ENCODE data around the gene NR2C2. TPM values are rescaled to one million over a fixed set of nuclear protein-coding genes. Genes with fewer than 3 reads are reported as not detected.
A peak's percentile ranks its signal among the peaks of the same experiment; 100 is the strongest.

The NR2C2 gene
- total RNA-seq, 1 experiment from 2014 or later: 38.5 TPM

DNA sequence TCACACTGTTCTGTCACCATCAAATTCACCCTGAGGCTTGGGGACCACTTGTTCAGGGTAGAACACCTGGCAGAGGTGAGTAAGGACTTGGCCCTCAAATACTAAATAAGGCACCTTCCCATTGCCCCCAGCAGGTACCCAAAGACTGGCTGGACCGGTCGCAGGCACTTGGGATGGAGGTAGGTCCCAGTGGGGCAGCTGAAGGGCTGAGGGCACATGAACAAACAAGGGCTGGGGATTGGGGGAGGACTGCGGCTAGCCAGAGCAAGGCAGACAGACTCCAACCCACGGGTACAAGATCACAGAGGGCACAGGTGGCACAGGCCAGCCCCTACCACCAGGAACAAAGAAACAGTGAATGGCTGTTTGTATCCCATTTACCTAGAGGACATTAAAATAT lies 115.9 kb downstream of the NR2C2 start:
- H2BK120ac ChIP-seq (ENCODE audit: low read depth, low read length, poor library complexity, severe bottlenecking): no peak overlapping the region
- DNase-seq: no peak
- no peak overlapping the region for H3K9ac ChIP-seq (ENCODE audit: extremely low read depth, insufficient read length, low read length)
- H2BK20ac ChIP-seq (ENCODE audit: low read depth, low read length, poor library complexity, severe bottlenecking): no peak overlapping the region
- no peak overlapping the region for H2BK12ac ChIP-seq (ENCODE audit: insufficient read length, low read depth, low read length)
- Mint-ChIP-seq H3K4me3 (peak overlapping the region; percentile 97), H3K36me3 (ENCODE audit: insufficient read depth in 1 of 3, low read depth in 3 of 3) (peaks cover 33 to 42% (median 37%) of the 10 kb centered on the region in 3 experiments), H3K9me3 (peaks cover 0 to 3% of the 10 kb centered on the region in 2 experiments; a peak in 2 of 5 replicates), H3K4me1 (peaks cover 18% of the 10 kb centered on the region in 2 experiments), H3K27ac (peak overlapping the region in 1 of 3 experiments; percentile 27; a peak in 1 of 7 replicates), H3K27me3 (ENCODE audit: low read depth) (peaks cover 3% of the 10 kb centered on the region; the same call in 1 of the 2 replicates)
- no peak overlapping the region for H3K4me2 ChIP-seq (ENCODE audit: insufficient read depth, insufficient read length, low read length)
- peaks cover 12% of the 10 kb centered on the region; the same call in 1 of the 2 replicates for H3K79me2 ChIP-seq (ENCODE audit: insufficient read depth, low read length)
- peaks cover 7% of the 10 kb centered on the region for H3K23me2 ChIP-seq (ENCODE audit: insufficient read length, low read depth, low read length, poor library complexity, severe bottlenecking)
- H2BK15ac ChIP-seq (ENCODE audit: low read depth, low read length): no peak overlapping the region
- H2AFZ ChIP-seq (ENCODE audit: low read length): no peak overlapping the region
- TF ChIP-seq, protein P1, sequence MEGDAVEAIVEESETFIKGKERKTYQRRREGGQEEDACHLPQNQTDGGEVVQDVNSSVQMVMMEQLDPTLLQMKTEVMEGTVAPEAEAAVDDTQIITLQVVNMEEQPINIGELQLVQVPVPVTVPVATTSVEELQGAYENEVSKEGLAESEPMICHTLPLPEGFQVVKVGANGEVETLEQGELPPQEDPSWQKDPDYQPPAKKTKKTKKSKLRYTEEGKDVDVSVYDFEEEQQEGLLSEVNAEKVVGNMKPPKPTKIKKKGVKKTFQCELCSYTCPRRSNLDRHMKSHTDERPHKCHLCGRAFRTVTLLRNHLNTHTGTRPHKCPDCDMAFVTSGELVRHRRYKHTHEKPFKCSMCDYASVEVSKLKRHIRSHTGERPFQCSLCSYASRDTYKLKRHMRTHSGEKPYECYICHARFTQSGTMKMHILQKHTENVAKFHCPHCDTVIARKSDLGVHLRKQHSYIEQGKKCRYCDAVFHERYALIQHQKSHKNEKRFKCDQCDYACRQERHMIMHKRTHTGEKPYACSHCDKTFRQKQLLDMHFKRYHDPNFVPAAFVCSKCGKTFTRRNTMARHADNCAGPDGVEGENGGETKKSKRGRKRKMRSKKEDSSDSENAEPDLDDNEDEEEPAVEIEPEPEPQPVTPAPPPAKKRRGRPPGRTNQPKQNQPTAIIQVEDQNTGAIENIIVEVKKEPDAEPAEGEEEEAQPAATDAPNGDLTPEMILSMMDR (conservative IDR thresholded peaks at IDR 0.05): no peak
- H2AK5ac ChIP-seq (ENCODE audit: insufficient read length, low read length): no peak overlapping the region
- H2BK5ac ChIP-seq (ENCODE audit: insufficient read length, low read length): no peak overlapping the region
- no peak overlapping the region for H4K5ac ChIP-seq (ENCODE audit: insufficient read length, low read depth, low read length)
- no peak overlapping the region for H4K8ac ChIP-seq (replicated peaks; ENCODE audit: insufficient read length, low read depth, low read length)
- peaks cover 5% of the 10 kb centered on the region for H3K79me1 ChIP-seq (ENCODE audit: insufficient read depth, low read depth, low read length, poor library complexity, severe bottlenecking)
- no peak overlapping the region for H3K56ac ChIP-seq (ENCODE audit: insufficient read length, low read depth, low read length)
- no peak overlapping the region for H3T11ph ChIP-seq (ENCODE audit: low read length)
- no peaks in the 10 kb centered on the region for H4K20me1 ChIP-seq (ENCODE audit: control insufficient read depth, insufficient read depth, insufficient read length)
- H3K4ac ChIP-seq (ENCODE audit: low read depth, low read length): no peak overlapping the region
- H3K23ac ChIP-seq (ENCODE audit: insufficient read length, low read depth, low read length): no peak overlapping the region
- no CpG with 5 or more reads among the region's 4 CpGs for WGBS (ENCODE audit: extremely low coverage, insufficient read length, low lambda C conversion rate)
- no peaks in the 10 kb centered on the region for H3K9me3 ChIP-seq (ENCODE audit: control insufficient read depth, low read depth, low read length)
- no peak overlapping the region for H3K14ac ChIP-seq (ENCODE audit: insufficient read depth, low read length)
- no peak overlapping the region for H3K18ac ChIP-seq (ENCODE audit: insufficient read length, low read depth, low read length)
- H3K27ac ChIP-seq (ENCODE audit: insufficient read length, low read depth, low read length): no peak overlapping the region
- H4K91ac ChIP-seq (ENCODE audit: insufficient read length, low read depth, low read length): no peak overlapping the region
- H3K4me1 ChIP-seq (ENCODE audit: insufficient read depth, low read length): peaks cover 6% of the 10 kb centered on the region; the same call in 1 of the 2 replicates
- H3K27me3 ChIP-seq (ENCODE audit: insufficient read depth, low read length): no peaks in the 10 kb centered on the region

Measured in H9 (cell line).